K562 (cell line): ENCODE measurements around the gene CCSAP. TPM values are rescaled to one million over a fixed set of nuclear protein-coding genes. Genes with fewer than 3 reads are reported as not detected.
A peak's percentile ranks its signal among the peaks of the same experiment; 100 is the strongest.

Source experiments
- CHD7 ChIP-seq: fragments of 200-600 bp; sonication (generic); IDR thresholded peaks from one replicate; pipeline ENCODE4 v1.6.1; 2012; ENCODE audit warnings: mild to moderate bottlenecking, low read depth, low read length, inconsistent platforms
- CXXC5 ChIP-seq: fragments of 250-450 bp; sonication (Bioruptor Pico); IDR thresholded peaks from 2 replicates; pipeline ENCODE4 v1.8.0; 2022; ENCODE audit warnings: inconsistent platforms, mild to moderate bottlenecking, moderate library complexity
- FUS ChIP-seq: fragments of 200-400 bp; formaldehyde crosslinking; optimal IDR thresholded peaks from 2 replicates; pipeline ENCODE3; 2017; ENCODE audit warnings: low read depth, low read length
- GABPB1 ChIP-seq: sonication (generic); formaldehyde crosslinking; IDR thresholded peaks from 2 replicates; pipeline ENCODE4 v1.8.0; 2022; ENCODE audit warnings: mild to moderate bottlenecking, missing genetic modification reagents
- KLF13 ChIP-seq: fragments of 450-650 bp; IDR thresholded peaks from 2 replicates; pipeline ENCODE4 v1.6.1; 2016; ENCODE audit warnings: missing genetic modification characterization, low read depth, mild to moderate bottlenecking, missing compliant biosample characterization, moderate library complexity, borderline replicate concordance
- POLR2B ChIP-seq: fragments of 450-650 bp; IDR thresholded peaks from 2 replicates; pipeline ENCODE4 v1.6.1; 2018; ENCODE audit warnings: low read depth; ENCODE audit not compliant: partially characterized antibody
- RBM34 ChIP-seq: fragments of 200-400 bp; formaldehyde crosslinking; IDR thresholded peaks from 2 replicates; pipeline ENCODE4 v1.6.1; 2018; ENCODE audit warnings: low read length, borderline replicate concordance; ENCODE audit not compliant: insufficient read depth
- ZNF197 ChIP-seq: fragments of 200-800 bp; sonication (Bioruptor generic); IDR thresholded peaks from 2 replicates; pipeline ENCODE4 v1.6.1; 2016; ENCODE audit warnings: low read depth, missing genetic modification characterization, missing compliant biosample characterization
- ZNF589 ChIP-seq: fragments of 200-800 bp; sonication (Bioruptor generic); IDR thresholded peaks from 2 replicates; pipeline ENCODE4 v1.6.1; 2016; ENCODE audit warnings: low read depth, missing genetic modification characterization, missing compliant biosample characterization
- polyA plus RNA-seq, 8 experiments: library from polyadenylated mRNA; depleted of rRNA in 4 of 8; stranded (reverse) in 5 of 8; unstranded in 3 of 8; fragments of >200 nt; fragmentation: Nextera tagmentation in 2 of 8; fragmentation: Illumina TruSeq in 1 of 8; extraction: Ambion mirVana in 2 of 8; extraction: Trizol in 1 of 8; gene quantifications; 2 replicates each; pipeline versions ENCODE4 v1.2.1 to v1.2.3, GENCODE V29; 2011 to 2014; ENCODE audit warnings: inconsistent platforms in 1 of 8, missing spikeins in 1 of 8
- total RNA-seq, 7 experiments: library from RNA; depleted of rRNA in 6 of 7; stranded (reverse); fragments of >200 nt in 6 of 7; fragmentation: Illumina TruSeq in 2 of 7; extraction: Trizol in 2 of 7; gene quantifications; 2 replicates each; pipeline versions ENCODE4 v1.2.1 to v1.2.3, GENCODE V29; 2011 to 2021; ENCODE audit warnings: low replicate concordance in 1 of 7
- TF ChIP-seq, protein P1 (sequence below), 2 experiments: fragments of 200-800 bp in 1 of 2; sonication (Bioruptor generic) in 1 of 2; sonication (generic) in 1 of 2; formaldehyde crosslinking in 1 of 2; IDR thresholded peaks in 1 of 2; conservative IDR thresholded peaks in 1 of 2; 2 replicates each; pipeline versions ENCODE4 v1.5.0 to v1.6.1; 2016 to 2020; ENCODE audit warnings: missing compliant biosample characterization in 1 of 2, missing genetic modification characterization in 1 of 2, missing genetic modification reagents in 1 of 2
- TF ChIP-seq, protein P2 (sequence below): fragments of 450-650 bp; formaldehyde crosslinking; IDR thresholded peaks from 2 replicates; pipeline ENCODE4 v1.4.0; 2022; ENCODE audit warnings: mild to moderate bottlenecking, moderate library complexity

The CCSAP gene
- total and polyA plus RNA-seq, 9 of the 15 experiments (the other 6 are each of a cell fraction or from before 2014, with no cell fraction given) = 3.6 to 15.9 (median 9.5) TPM

DNA sequence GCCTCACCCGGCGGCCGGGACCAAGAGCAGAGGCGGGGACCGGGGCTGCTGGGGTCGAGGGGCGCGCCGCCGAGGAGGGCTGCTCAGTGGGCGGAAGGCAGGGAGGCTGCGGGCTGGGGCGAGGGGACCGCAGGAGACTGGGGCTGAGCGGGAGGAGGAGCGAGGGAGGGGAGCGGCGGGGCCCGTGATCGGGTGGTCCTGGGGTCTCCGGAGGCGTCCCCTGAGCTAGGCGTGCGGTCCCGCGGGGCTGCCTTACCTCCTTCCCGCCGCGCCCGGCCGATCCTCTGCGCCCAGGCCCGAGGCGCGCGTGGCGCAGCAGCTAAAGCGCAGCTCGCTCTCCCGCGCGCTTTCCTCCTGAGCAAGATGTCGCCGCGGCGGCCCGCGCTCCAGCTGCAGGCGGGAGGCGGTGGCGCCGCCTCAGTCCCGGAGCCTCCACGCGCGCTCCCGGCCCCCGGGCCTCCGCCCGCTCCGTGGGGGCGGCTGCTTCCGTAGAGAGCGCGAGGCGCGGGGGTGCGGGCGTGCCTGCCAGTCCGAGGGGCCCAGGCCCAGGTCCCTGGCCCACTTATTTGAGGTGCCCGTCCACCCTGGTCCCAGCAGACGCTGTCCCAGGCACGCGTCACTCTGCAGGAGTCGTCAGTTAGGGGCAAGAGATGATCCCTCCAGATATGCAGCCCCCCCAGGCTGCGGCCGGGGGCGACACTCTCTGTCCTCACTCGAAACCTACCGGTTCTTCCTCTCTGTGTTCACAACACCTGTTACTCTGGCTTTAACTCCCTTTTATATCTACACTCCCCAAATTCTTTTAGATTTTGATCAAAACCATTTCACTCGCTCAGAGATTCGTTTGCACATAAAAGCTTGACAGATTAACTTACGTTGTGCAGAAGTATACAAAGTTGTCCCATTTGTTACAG is at the start of gene CCSAP (continued):
- TF ChIP-seq ZNF589 (CRISPR knock-in tag) = peak; percentile 42; the same call in 1 of the 2 replicates
- peak; percentile 77 for TF ChIP-seq POLR2B
- no peak for TF ChIP-seq ZNF197 (CRISPR knock-in tag)
- TF ChIP-seq, protein P1, sequence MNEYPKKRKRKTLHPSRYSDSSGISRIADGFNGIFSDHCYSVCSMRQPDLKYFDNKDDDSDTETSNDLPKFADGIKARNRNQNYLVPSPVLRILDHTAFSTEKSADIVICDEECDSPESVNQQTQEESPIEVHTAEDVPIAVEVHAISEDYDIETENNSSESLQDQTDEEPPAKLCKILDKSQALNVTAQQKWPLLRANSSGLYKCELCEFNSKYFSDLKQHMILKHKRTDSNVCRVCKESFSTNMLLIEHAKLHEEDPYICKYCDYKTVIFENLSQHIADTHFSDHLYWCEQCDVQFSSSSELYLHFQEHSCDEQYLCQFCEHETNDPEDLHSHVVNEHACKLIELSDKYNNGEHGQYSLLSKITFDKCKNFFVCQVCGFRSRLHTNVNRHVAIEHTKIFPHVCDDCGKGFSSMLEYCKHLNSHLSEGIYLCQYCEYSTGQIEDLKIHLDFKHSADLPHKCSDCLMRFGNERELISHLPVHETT (CRISPR knock-in tag; conservative IDR thresholded peaks at IDR 0.05 in 1 of 2, IDR thresholded peaks at IDR 0.05 in 1 of 2) = peak in 1 of 2 experiments; percentile 12; a peak in 1 of 4 replicates
- TF ChIP-seq GABPB1 (CRISPR knock-in tag) = peak; percentile 66
- peak; percentile 77 for TF ChIP-seq CXXC5 (CRISPR knock-in tag)
- no peak for TF ChIP-seq RBM34
- TF ChIP-seq CHD7 = no peak
- TF ChIP-seq, protein P2, sequence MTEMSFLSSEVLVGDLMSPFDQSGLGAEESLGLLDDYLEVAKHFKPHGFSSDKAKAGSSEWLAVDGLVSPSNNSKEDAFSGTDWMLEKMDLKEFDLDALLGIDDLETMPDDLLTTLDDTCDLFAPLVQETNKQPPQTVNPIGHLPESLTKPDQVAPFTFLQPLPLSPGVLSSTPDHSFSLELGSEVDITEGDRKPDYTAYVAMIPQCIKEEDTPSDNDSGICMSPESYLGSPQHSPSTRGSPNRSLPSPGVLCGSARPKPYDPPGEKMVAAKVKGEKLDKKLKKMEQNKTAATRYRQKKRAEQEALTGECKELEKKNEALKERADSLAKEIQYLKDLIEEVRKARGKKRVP (CRISPR knock-in tag) = peak; percentile 58; the same call in 1 of the 2 replicates
- TF ChIP-seq FUS = peak; percentile 28
- TF ChIP-seq KLF13 (tag) = 0 out of 2 replicates have a peak, but pooled peaks have one; percentile 33
